Endometrial microvascular endothelial cells (primary cell): ENCODE data around the gene DNAJC11. TPM values are rescaled to one million over a fixed set of nuclear protein-coding genes. Genes with fewer than 3 reads are reported as not detected.
"Not testable (repeated sequence)": the region's sequence is repeated elsewhere in the genome, so short reads cannot be mapped to it uniquely, and the experiment has no call there.

Experiments used
- in situ Hi-C: cut with HindIII; loops from 2 replicates; pipeline ENCODE4 v1.10.0; 2017; ENCODE audit warnings: low sequenced_read_pairs, low pct_unique_long_range_greater_than_20kb; ENCODE audit errors: inconsistent ontology term
- total RNA-seq: library from RNA; depleted of rRNA; stranded (reverse); fragments of >200 nt; gene quantifications from one replicate; pipeline ENCODE4 v1.2.3, GENCODE V29; 2015; ENCODE audit errors: inconsistent ontology term

DNAJC11 gene
- total RNA-seq, 1 donor from 2014 or later = 38.1 TPM

DNA sequence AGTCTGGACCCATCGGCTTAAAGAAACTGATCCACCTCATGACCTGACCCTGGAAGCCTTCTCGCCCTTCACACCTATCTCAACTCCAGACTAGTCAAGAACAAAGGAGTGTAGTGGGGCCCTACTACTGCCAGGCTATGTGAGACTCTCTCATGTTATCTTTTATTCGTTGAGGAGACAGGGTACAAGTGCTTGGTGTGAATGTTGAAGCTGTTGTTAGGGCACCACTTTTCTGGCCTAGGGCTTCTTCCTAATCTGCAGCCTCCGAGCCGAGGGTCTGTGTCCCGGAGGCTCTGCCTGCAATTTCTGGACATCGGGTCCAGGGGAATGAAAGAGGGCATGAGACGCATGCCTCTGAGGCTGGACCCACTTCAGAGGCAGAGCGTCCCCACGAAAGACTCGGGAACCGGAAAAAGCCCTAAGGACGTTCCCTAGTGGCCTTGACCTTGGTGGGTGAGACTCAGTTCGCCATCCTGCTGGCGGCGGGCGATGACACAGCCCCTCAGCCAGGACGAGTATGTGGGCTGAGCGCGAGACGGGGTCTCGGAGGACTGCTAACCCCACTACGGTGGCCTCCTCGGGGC, 671 bp downstream of the DNAJC11 start:
- in situ Hi-C loops = loop anchor here (25.0 kb wide), 1 partner anchor 186 kb away; no protein-coding TSS in a partner anchor

DNA sequence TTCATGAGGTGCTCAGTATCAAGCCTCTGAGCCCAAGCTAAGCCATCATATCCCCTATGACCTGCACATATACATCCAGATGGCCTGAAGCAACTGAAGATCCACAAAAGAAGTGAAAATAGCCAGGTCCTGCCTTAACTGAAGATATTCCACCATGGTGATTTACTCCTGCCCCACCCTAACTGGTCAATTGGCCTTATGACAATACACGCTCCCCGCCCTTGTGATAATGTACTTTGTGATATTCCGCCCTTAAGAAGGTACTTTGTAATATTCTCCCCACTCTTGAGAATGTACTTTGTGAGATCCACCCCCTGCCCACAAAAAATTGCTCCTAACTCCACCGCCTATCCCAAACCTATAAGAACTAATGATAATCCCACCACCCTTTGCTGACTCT, 1.7 kb downstream of the DNAJC11 start:
- in situ Hi-C loops = loop anchor here (25.0 kb wide), 1 partner anchor 187 kb away; no protein-coding TSS in a partner anchor

DNA sequence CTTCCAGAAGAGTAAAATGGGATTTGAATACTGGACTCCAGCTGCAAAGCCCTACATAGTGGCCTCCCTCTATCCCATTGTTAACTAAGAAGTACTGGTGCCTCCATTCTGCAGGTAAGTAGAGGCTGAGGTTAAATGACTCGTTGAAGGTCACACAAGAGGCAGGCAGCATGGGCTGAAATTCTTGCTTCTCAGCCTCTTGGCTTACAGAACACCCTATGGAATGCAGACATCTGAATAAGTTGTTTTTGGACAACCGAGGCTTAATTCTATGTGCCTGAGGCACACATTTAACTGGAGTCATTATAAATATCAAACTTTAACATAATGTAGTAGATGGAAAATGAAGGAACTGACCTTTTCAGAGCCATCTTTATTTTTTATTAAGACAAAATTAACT, 5.7 kb downstream of the DNAJC11 start:
- in situ Hi-C loops = no loop called here

DNA sequence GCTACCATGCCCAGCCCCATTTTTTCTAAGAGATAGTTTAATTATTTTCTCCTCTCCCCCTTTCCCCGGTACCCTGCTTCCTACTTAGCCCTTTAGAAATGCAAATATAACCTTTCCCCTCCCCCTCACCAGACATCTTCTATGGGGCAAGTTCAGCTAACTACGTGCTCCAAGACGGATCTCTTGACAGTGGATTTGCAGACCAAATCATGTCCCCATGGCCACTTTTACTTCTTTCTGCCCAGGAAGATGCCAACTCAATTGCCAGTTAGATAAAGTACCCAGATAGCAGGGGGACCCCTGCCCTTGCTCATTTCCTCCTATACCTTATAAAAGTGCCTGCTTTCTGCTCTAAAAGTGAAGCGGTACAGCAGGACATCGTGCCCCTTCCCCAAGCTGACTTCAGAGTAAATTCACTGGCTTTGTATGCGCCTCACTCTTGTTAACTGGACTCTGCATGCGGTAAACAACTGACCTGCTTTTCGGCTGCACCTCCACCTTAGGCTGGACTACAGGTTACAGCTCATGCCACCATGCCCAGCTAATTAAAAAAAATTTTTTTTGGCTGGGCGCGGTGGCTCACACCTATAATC, 7.4 kb downstream of the DNAJC11 start:
- in situ Hi-C loops = no loop called here

DNA sequence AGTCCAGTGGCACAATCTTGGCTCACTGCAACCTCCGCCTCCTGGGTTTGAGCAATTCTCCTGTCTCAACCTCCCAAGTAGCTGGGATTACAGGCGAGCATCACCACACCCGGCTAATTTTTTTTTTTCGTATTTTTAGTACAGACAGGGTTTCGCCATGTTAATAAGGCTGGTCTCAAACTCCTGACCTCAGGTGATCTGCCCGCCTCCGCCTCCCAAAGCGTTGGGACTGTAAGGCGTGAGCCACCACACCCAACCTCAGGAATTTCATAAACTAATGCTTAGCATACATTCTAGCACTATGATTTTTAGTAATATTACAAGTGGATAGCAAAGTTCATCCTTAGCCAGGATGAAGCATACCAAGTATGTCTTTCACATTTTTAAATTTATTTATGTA, 8.7 kb downstream of the DNAJC11 start:
- in situ Hi-C loops = no loop called here

DNA sequence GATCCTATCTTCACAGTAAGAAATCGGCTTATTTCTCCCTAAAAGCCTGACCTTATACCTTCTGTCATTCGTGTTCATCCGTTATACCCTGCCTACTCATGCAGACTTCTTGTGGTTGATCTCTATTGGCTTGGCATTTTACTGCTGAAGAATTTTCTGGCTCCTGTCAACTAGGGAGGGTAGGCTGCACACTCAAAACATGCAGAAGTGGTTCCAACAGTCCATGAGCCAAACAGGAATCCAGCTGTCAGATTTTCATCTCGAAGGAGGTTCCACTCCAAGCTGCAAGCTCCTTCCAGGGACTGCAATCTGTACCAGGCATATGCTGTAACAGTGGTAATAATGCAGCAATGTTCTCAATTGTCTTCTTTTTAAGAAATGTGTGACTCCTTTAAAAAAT, 10.1 kb downstream of the DNAJC11 start:
- in situ Hi-C loops = no loop called here

DNA sequence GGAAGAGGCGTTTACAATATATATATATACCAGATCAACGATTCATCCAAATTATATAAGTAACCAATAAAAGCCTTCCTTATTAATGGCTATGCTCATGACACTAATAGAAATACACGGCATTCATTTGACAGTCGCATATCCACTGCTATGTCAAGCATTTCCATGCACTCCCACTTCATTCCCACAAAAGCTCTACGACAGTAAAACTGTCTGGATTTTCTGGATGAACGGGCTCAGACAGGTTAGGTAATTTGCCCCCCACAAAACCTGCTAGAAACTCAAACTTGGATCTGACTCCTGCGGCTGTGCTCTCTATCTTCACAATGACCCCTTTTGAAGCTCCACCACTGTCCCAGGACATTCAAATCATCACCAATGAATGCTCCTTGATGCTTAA, 11.4 kb downstream of the DNAJC11 start:
- in situ Hi-C loops = no loop called here

DNA sequence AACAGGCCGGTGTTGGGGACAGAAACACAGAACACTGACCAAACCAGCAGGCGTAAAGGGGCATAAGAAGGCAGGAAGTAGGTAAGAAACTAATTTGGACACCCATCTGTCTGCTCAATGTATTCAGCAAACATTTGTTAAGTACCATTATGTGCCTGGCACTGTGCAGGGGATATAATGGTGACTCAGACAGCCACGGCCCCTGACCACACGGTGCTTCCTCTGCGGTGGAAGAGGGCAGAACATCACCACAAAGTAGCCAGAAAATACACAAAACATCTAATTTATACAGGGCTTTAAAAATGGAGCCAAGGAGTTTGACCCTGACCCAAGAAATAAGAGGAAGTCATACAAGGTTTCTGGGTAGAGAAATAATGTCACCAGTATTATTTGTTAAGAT, 12.9 kb downstream of the DNAJC11 start:
- in situ Hi-C loops = no loop called here

DNA sequence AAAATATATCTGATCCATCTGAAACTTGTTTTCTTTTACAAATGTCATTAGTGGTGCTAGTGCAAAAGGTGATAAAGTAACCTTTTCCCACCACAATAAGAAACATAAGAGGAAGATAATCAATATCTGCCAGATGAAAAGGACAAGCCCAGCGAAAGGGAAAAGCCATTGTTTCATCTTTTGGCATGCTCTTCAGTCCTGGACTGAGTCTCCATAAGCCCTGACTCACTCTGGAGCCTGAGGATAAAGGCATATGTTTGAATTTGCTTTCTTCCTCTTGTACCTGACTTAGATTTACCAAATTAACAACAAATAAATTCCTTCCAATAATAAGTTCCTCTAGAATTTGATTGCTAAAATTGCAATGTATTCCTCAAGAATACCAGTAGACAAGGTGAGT, 13.6 kb downstream of the DNAJC11 start:
- in situ Hi-C loops = no loop called here

DNA sequence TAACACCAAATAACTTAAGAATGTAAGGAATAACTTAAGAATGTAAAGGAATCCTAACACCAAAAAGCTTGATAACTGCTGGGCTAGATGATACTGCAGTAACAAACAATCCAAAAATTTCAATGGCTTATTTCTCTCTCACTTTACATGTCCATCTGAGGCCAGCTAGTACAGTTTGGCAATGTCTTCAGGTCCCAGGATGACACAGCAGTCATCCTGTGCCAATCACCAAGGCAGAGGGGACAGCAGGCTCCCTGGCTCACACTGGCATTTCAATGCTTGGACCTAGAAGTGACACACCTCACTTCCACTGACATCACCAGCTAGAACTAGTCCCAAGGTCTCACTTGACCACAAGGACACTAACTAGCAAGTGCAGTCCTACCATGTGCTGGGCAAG, 15.3 kb downstream of the DNAJC11 start:
- in situ Hi-C loops = no loop called here

DNA sequence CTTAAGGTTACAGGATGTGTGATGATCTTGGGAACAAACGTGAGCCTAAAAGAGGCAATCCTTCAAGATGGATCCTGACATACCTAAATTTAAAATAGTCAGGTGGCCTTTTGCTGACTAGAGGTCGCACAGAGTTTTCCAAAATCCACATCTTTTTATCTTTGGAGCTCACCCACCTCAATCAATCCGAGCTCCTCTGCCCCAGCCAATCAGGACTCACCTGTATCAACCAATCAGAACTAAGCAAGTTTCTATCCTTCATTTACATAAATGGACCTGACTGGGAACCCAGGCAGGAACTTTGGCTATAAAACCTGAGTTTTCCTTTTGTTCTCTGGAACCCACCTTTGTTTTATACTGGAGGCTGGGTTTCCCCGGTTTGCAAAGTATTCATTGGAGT, 16.2 kb downstream of the DNAJC11 start:
- in situ Hi-C loops = no loop called here

DNA sequence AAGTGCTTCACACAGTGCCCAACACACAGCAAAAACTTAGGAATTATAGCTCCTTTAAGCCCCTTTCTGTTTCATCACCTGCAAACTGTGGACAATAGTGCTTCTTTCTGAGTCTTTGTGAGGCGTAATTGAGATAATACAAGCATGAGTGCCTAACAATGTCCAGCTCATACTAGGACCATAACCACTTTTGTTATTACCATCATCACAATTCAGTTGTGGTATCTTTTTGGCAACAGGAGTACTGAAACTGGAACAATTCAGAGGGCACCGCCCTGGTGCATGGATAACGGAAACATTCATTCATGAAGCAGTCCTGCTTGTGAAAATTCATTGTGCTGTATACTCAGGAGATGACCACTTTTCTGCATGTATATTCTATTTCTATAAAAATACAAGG, 18.2 kb downstream of the DNAJC11 start:
- in situ Hi-C loops = no loop called here

DNA sequence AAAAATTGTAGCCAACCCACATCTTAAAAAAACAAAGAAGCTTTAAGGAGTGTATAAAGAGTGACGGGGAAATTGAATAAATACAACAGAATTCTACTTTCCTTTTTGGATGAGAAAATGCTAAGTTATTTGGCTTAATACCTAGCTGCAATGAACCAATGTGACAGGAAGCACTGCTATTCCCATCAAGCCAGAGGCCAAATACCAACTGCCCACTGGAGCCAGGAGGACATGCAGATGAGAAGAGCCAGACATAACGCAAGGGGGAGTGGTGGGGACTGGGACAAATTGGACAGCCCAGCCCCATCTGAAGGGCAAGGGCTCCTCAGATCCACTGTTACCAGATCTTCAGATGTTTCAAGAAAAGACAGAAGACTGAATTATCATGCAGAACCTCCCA, 25.7 kb downstream of the DNAJC11 start:
- in situ Hi-C loops = no loop called here

DNA sequence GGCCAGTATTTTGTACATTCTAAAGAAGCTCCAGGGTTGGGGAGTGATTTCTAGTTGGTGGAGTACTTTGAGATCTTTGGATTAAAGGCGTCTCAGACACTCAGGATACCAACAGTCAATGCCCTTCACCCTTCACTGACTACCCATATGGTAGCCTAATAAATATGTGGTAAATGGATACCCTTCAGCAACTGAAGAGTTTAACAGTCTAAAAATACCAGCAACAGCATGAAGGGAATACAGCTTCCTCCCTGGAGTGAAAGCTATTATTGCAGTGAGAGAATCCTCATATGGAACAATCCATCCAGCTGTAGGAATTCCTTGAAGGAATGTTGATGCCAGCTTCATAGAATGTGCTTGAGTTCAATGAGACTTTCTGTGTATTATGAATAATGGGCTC, 26.8 kb downstream of the DNAJC11 start:
- in situ Hi-C loops = no loop called here

DNA sequence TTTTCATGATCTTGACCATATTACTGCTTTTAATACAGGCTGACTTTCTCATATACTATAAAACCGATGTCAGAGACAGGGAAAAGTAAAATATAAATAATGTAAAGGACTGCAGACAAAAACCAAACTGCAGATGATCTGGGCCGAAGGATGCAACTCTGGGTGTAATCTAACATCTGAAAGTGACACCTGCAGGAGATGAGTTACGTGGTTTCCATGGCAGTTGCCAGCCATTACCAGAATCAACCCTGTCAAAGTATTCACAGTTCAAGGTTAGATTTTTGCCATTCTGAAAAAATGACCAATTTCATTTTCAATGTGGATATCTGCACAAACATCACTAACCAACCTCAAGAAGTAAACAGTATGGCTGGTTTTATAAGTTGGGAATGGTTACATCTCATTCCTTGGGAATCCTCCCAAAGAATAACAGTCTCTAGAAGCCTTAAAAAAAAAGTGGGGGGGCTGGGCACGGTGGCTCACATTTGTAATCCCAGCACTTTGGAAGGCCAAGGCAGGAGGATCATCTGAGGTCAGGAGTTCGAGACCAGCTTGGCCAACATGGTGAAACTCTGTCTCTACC, 27.7 kb downstream of the DNAJC11 start:
- in situ Hi-C loops = no loop called here

DNA sequence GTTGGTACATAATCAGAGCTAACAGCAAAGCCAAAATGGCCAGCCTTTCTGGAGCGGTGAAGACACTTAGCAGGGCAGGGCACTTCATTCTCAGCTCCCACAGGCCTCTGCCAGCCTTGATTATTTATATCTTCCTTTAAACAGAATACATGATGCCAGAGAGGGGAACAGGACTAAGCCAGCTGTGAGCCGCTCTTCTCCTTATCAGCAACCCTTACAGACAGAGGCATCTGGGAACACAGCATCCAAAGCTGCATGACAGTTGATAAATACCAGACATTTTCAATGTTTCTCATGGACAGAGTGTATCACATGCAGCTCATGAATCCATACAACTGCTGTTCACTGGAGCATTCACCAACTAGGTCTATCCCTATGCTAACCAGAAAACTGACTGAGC, 29.1 kb downstream of the DNAJC11 start:
- in situ Hi-C loops = no loop called here

DNA sequence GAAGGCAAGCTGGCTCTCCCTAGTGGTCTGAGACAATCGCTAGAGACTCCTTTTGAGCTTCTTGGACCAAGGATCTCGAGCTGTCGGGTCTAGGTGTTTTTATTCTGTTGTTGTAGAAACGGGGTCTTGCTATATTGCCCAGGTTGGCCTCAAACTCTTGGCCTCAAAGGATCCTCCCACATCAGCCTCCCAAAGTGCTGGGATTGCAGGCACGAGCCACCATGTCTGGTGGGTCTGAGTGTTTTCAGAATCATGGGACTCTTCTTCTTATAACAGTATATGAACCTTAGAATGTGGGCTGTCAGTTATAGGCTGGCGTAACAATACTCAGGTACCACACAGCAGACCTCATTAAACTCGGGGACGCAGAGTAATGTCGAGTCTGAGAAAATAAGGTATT, 33.1 kb downstream of the DNAJC11 start:
- in situ Hi-C loops = no loop called here

DNA sequence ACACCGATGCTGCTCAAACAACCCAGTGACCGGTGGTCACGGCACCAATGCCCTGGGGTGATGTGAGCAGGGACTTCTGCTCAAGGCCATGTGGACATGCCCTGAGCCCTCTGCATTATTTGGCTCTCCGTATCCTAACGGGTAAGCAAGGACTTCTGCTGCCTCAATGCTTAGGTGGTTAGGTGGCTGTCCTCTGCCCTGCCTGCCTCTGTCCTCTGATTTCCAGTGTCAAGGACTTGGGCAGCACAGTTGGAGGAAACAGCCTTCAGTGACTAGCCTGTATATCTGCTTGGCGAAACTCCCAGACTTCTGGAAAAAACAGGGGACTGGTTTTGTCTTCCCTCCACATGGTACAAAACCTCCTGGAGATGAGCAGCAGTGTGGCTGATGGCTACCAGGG, 34.5 kb downstream of the DNAJC11 start:
- in situ Hi-C loops = no loop called here

DNA sequence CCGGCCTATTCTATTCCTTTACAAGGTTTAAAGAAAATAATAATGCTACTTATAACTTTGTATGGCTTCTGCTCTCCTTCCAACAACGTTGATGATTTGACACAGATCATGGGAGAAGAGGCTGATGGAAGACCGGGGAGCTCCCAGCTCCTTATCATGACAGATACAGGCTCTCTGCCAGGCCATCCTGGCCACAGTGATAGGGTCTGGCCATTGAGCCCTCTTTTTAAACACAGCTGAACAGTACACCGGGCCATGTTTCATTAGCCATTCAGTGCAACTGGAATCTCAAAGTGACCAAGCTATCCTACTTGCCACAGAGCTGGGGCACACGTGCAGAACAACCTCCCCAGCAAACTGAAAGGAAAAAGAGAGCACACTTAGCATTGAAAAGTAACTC, 34.9 kb downstream of the DNAJC11 start:
- in situ Hi-C loops = no loop called here

DNA sequence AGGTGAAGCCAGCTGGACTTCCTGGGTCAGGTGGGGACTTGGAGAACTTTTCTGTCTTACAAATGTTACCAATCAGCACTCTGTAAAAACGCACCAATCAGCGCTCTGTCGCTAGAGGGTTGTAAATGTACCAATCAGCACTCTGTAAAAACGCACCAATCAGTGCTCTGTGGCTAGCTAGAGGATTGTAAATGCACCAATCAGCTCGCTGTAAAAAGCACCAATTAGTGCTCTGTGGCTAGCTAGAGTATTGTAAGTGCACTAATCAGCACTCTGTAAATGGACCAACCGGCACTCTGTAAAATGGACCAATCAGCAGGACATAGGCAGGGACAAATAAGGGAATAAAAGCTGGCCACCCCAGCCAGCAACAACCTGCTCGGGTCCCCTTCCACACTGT, 39.1 kb downstream of the DNAJC11 start:
- in situ Hi-C loops = not testable (repeated sequence)
